ENCODE results near the gene GUCA2A. TPM values are rescaled to one million over a fixed set of nuclear protein-coding genes. Genes with fewer than 3 reads are reported as not detected.

Gene GUCA2A
- total and polyA plus RNA-seq, 9 of the 15 experiments (the other 6 are each of a cell fraction or from before 2014, with no cell fraction given), result not detected

DNA sequence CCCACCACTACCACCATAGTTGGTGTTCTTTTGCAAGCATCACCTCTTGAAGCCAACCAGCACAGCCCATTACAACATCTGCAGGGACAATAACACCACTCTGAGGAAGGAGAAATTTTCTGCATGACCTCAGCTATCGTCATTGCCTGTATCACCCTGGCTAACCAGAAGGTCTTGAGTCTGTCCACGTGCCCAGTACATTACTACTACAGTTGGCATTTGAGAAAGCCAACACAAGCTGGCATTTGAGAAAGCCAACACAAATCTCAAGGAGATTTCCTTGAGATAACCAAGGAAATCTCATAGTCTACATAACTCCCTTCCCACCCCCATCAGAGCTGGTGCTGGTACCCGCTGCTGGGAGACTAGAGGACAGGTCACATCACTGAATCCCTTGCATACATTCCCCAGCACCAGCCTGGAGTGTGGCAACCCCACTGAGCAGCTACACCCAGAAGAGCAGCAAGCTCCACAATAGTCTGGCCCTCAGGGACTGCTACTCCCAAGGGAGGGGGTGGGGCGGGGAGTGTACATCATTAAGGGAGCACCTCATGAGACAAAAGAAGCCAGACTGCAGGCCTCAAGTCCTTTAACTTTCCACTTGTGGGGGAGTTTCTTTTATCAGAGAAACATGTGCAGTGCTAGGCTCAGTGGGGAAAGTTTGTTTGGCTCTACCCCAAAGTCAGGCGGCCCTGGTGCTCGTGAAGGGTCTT is 46.0 kb upstream of the GUCA2A start (continued):
- TF ChIP-seq, protein P1, sequence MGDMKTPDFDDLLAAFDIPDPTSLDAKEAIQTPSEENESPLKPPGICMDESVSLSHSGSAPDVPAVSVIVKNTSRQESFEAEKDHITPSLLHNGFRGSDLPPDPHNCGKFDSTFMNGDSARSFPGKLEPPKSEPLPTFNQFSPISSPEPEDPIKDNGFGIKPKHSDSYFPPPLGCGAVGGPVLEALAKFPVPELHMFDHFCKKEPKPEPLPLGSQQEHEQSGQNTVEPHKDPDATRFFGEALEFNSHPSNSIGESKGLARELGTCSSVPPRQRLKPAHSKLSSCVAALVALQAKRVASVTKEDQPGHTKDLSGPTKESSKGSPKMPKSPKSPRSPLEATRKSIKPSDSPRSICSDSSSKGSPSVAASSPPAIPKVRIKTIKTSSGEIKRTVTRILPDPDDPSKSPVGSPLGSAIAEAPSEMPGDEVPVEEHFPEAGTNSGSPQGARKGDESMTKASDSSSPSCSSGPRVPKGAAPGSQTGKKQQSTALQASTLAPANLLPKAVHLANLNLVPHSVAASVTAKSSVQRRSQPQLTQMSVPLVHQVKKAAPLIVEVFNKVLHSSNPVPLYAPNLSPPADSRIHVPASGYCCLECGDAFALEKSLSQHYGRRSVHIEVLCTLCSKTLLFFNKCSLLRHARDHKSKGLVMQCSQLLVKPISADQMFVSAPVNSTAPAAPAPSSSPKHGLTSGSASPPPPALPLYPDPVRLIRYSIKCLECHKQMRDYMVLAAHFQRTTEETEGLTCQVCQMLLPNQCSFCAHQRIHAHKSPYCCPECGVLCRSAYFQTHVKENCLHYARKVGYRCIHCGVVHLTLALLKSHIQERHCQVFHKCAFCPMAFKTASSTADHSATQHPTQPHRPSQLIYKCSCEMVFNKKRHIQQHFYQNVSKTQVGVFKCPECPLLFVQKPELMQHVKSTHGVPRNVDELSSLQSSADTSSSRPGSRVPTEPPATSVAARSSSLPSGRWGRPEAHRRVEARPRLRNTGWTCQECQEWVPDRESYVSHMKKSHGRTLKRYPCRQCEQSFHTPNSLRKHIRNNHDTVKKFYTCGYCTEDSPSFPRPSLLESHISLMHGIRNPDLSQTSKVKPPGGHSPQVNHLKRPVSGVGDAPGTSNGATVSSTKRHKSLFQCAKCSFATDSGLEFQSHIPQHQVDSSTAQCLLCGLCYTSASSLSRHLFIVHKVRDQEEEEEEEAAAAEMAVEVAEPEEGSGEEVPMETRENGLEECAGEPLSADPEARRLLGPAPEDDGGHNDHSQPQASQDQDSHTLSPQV (IDR thresholded peaks at IDR 0.05), result no peak
- TF ChIP-seq CBFA2T2 (conservative IDR thresholded peaks at IDR 0.05) (no peak), CAMTA2 (CRISPR knock-in tag; conservative IDR thresholded peaks at IDR 0.05) (no peak), TEAD2 (tag; IDR thresholded peaks at IDR 0.05) (no peak), ZNF282 (CRISPR knock-in tag; IDR thresholded peaks at IDR 0.05) (no peak), KAT7 (CRISPR knock-in tag; IDR thresholded peaks at IDR 0.05; ENCODE audit: borderline replicate concordance) (no peak)
- TF ChIP-seq, protein P2, sequence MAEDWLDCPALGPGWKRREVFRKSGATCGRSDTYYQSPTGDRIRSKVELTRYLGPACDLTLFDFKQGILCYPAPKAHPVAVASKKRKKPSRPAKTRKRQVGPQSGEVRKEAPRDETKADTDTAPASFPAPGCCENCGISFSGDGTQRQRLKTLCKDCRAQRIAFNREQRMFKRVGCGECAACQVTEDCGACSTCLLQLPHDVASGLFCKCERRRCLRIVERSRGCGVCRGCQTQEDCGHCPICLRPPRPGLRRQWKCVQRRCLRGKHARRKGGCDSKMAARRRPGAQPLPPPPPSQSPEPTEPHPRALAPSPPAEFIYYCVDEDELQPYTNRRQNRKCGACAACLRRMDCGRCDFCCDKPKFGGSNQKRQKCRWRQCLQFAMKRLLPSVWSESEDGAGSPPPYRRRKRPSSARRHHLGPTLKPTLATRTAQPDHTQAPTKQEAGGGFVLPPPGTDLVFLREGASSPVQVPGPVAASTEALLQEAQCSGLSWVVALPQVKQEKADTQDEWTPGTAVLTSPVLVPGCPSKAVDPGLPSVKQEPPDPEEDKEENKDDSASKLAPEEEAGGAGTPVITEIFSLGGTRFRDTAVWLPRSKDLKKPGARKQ (CRISPR knock-in tag; IDR thresholded peaks at IDR 0.05), result no peak
- TF ChIP-seq, protein P3, sequence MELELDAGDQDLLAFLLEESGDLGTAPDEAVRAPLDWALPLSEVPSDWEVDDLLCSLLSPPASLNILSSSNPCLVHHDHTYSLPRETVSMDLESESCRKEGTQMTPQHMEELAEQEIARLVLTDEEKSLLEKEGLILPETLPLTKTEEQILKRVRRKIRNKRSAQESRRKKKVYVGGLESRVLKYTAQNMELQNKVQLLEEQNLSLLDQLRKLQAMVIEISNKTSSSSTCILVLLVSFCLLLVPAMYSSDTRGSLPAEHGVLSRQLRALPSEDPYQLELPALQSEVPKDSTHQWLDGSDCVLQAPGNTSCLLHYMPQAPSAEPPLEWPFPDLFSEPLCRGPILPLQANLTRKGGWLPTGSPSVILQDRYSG (tag; conservative IDR thresholded peaks at IDR 0.05; ENCODE audit: low read depth), result no peak
- TF ChIP-seq, protein P4, sequence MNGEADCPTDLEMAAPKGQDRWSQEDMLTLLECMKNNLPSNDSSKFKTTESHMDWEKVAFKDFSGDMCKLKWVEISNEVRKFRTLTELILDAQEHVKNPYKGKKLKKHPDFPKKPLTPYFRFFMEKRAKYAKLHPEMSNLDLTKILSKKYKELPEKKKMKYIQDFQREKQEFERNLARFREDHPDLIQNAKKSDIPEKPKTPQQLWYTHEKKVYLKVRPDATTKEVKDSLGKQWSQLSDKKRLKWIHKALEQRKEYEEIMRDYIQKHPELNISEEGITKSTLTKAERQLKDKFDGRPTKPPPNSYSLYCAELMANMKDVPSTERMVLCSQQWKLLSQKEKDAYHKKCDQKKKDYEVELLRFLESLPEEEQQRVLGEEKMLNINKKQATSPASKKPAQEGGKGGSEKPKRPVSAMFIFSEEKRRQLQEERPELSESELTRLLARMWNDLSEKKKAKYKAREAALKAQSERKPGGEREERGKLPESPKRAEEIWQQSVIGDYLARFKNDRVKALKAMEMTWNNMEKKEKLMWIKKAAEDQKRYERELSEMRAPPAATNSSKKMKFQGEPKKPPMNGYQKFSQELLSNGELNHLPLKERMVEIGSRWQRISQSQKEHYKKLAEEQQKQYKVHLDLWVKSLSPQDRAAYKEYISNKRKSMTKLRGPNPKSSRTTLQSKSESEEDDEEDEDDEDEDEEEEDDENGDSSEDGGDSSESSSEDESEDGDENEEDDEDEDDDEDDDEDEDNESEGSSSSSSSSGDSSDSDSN (IDR thresholded peaks at IDR 0.05; ENCODE audit: borderline replicate concordance in 1 of 2, low read depth in 2 of 2, low read length in 2 of 2), result no peak

Data from K562 (cell line).